Hepatocyte (in vitro differentiated cells): ENCODE data around the gene BRAP.

Experiments
- CTCF ChIP-seq: fragments of 200-600 bp; sonication (generic); IDR thresholded peaks from 2 replicates; pipeline ENCODE4 v1.5.1; 2016; ENCODE audit warnings: antibody characterized with exemption, mild to moderate bottlenecking; ENCODE audit not compliant: poor library complexity
- EZH2 ChIP-seq: fragments of 200-600 bp; sonication (generic); IDR thresholded peaks from 2 replicates; pipeline ENCODE4 v1.6.1; 2016; ENCODE audit warnings: antibody characterized with exemption, mild to moderate bottlenecking, borderline replicate concordance
- EZH2phosphoT487 ChIP-seq: fragments of 200-600 bp; sonication (generic); IDR thresholded peaks from one replicate; pipeline ENCODE4 v1.6.1; 2018; ENCODE audit warnings: antibody characterized with exemption, mild to moderate bottlenecking, low read depth, moderate library complexity; ENCODE audit not compliant: unreplicated experiment, severe bottlenecking

GRCh38 chr12:111664961-111665865, 20.5 kb downstream of the BRAP start:
- TF ChIP-seq CTCF, result no peak
- TF ChIP-seq EZH2, result no peak
- no peak for TF ChIP-seq EZH2phosphoT487
